ENCODE measurements around the gene RNF220.
"Not testable (repeated sequence)": the region's sequence is repeated elsewhere in the genome, so short reads cannot be mapped to it uniquely, and the experiment has no call there.

RNF220 gene

DNA sequence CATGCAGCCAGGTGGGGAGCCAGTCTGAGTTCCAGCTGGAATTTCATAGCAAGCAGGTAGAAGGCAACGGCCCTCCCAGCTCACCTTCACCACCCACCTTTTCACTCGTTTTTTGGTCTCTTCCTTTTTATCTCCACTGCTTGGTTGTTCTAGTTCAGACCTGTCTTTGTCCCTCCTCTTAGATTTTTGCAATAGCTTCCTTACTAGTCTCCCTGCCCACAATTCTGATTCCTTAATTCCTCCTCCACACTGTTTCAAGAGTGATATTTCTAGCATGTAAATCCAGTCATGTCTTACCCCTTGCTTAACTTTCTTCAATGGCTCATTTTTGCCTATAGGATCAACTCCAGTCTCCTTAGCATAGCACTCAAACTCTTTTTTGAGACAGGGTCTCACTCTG is 149.7 kb downstream of the RNF220 start:
- no peak for DNase-seq

DNA sequence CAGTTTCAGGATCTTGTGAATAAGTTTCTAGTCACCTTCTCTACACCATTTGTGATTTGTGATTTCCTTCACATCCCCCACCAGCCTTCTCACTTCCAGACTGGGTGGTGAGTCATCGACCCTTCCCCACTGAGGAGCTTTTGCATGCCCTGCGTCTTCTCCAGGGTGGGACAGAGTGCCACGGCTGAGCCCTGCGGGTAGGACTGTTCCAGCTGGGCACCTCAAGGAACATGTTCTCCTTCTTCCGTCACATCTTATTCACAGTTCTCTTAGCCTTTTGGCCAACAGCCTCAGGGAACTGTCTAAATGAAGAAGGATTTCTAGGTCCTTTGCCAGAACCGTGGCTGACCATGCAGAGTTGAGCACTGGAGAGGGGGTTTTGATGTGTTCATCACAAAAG is 152.7 kb downstream of the RNF220 start:
- DNase-seq = no peak

DNA sequence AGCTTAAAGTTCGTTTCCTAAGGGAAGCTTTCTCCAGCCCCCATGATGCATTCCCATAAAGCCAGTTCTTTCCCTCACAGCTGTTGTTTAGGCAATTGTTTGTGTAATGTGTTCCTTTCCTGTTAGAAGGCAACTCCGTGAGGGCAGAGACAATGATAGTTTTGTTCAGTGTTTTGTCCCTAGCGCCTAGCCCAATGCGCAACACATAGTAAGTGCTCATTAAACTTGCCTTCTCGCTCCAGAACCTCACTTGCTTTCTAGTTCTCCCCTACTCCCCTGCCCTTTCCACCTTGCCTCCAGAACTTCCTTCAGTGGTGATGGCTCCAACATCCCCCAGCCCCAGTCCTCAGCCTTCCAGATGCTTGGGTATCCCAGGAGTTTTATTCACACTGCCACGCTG is 153.8 kb downstream of the RNF220 start:
- no peak for DNase-seq

DNA sequence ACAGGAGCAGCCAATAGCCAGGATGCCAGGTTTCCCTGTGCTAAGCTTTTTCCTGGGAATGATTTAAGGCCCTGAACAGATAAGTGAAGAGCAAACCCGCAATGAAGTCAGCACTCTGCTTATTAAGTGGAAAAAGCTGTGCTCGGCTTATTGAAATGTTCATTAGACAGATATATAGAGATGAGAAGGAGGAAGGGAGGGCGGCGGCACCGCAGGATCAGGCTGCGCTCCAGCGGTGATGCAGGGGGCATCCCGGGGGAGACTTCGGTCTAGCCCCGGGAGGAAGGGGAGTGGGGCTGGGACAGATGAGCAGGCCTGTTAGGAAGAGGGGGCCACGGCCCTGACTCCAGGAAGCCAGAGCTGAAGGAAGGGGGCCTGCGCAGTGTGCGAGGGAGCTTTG is 154.3 kb downstream of the RNF220 start:
- DNase-seq = no peak

DNA sequence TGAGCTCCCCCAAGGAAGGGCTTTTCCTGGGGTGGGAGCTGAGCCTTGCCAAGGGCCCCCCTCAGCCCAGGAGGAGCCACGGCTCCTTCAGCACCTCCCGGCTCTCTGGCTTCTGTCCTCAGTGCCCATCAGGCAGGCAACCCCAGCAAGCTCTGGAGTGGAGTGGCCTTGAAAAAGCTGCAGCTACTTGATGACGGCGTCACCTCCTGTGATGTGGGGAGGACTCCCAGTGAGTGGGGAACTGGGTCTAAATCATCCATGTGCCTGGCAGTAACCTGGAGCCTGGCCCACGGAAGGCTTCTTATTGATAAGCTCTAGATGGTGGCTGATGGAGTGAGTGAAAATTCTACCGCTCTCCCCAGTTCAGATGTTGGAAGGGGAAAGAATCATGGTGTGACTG is 154.9 kb downstream of the RNF220 start:
- DNase-seq = no peak

DNA sequence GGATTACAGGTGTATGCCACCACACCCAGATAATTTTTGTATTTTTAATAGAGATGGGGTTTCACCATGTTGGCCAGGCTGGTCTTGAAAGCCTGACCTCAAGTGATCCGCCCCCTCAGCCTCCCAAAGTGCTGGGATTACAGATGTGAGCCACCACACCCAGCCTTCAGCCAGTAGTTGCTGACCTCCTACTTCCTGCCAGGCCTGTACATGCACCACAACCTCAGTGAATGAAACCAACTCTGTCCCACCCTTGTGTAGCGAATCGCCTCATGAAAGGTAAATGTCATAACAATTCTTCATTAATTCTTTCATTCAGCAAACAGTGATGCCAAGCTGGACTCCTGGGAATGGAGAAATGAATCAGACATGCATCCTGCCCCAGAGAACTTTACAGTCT is 155.6 kb downstream of the RNF220 start:
- DNase-seq = not testable (repeated sequence)

DNA sequence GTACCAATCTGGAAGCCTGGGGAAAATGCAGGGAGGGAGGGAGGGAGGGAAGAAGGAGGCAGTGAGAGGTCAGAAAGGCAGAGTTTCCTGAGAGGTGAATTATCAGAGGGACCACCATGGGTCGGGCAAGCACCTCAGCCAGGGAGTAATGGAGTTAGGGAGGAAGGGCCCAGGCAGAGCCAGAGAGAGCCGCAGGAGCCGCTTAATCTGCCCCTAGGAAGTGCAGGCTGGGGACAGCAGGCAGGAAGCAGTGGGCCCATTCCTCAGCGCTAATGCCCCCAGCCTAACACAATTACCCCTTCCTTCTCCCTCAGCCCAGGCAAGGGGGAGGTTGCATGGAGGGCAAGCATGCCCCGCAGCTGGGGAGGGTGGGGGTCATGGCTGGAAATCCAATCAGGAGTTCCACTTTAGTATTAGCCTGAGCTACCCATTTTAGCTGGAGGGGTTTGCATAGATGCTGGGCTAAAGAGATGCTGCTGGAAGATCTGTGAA is 160.2 kb downstream of the RNF220 start:
- DNase-seq = no peak

DNA sequence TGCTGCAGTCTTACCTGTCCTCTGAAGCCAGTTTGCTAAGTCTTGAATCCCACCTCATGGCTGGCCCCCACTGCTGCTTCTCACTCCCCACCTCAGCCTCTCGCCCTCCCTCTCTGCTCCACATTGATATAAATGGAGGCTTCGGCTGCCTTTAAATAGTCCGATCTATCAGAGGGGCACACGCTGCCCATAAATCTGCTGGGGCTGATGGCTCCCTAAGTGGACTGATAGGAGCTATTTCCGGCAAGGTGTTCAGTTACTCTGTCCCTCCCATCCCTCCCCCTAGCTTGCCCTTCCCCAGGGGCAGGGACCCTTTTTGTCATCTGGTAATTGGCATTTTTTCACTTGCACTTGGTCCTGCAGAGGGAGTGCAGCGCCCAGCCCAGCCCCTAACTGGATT is 160.8 kb downstream of the RNF220 start:
- DNase-seq = no peak

DNA sequence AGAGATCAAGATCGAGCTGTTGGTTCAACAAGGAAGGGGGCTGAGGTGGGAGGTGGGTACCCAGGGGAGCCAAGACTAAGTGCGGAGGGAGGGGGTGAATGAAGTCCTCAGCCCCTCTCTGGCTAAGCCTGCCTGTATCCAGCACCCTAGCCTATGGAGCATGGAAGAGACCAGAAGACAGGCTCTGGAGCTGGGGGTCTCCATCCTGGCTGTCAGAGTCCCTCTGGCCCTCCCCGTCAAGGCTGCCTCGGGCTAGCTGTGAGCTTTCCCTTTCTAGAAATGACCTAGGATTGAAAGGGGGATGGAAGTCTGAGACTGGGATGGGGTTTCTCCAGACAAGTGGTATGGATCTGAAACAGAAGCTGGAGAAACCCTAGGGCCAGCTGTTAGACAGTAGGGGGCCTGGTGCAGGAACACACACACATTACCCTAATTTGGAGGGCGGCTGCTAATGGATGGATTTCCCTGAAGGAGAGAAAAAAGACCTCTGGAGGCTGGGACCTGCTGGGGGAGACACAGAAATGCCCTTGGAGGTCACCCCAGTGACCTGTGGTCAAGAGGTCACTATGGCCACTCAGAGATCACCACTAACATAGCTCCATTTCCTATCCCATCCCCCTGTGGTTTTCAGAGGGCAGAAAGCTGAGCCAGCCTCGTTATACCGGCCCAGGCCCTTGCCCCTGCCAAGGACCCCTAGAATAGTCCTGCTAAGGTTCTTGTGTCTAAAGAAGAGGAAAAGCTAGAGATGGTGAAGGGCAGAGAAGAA is 161.4 kb downstream of the RNF220 start:
- DNase-seq = no peak

DNA sequence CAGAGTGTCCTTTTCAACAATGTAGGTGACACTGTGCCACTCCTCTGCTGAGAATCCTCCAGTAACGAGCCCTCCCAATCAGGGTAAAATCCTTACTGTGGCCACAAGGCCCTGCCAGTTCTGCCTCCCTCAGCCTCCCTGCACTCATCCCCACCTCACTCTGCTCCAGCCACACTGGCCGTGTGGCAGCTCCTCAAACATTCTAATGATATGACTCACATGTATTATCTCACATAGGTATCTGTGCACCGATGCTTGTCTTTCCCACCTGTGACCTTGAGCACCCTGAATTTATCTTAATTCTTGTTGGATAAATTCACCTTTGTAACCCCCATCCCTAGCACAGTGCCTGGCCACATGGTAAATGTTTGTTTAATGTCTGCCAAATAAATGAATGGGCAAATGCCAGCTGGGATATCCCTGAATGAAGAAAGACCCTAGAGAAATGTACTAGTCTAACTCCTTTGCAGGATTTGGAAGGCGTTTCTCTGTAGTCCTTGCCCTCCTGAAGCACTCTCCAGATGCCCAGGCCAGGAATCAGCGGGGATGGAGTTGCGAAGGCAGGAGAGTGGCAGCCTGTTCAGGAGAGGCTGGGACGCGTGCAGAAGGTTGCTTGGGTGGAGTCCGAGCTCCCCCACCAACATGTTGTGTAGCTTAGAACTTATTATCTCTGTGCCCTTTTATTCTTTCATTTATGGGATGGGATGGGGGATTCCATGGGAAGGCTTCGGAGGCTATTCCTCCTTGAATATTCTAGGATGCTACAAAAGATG is 163.3 kb downstream of the RNF220 start:
- DNase-seq = no peak

DNA sequence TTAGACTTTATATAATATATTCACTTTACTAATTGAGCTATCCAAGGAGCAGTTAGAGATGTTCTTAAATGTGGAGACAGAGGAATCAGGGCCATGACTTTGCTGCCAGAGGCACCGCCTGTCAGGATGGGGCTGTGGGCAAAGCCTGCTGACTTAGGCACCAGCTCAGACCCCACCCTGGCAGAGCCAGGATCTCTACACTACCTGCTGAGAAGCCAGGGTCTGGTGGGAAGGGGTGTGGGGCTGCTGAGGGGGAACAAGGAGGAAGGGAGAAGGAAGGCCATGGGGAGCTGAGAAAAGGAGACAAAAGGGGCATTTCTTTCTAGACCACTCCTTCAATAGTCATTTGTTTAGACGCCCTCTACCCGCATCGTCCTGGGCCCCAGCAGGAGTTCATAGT is 164.4 kb downstream of the RNF220 start:
- DNase-seq = no peak

DNA sequence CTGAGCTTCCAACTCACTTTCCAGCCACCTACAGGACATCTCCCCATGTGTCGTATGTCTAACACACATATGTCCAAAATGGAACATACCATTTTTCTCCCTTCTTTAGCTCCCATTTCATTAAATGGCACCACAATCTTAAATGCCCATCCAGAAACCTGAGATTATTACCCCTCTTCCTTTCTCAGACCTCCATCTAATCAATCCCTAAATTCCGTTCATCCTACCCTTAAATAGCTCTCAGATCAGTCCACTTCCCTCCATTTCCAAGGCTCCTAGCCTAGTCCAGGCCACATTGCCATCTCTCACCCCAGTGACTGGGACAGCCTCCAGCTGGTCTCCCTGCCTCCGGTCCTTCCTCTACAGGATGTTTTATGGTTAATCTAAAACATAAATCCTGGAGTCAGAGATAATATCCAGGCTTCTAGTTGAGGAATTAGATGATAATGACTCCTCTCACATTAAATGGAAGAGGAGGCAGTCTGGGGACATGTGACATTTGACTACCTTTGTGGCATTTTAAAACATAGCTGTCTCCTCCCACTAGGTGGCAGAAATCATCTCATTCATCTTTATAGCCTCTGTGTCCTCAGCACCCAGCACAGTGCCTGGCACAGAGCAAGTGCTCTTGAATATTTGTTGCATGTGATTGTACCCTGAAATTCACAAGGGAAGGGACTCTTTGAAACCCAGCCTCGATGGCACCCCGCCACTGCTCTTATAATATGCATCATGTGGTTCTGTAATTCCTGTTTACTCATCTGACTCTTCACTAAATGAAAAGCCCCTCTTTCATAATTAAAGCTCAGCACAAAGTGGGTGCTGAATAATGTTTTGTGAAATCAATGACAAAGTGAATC is 166.9 kb downstream of the RNF220 start:
- no peak for DNase-seq

DNA sequence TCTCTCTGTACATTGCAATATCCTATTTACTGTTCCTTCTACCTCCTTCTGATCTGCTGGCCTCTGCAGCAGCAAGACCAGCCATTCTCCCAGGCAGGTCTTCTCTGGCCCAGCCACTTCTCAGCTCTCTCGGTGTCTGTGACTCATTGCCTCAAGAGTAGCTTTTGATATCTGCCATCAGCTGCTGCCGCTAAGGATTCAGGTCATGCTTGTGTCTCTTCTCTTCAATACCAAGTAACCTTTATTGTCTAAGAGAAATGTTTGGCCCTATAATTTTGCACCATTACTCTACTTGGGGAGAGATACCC is 167.5 kb downstream of the RNF220 start:
- no peak for DNase-seq

DNA sequence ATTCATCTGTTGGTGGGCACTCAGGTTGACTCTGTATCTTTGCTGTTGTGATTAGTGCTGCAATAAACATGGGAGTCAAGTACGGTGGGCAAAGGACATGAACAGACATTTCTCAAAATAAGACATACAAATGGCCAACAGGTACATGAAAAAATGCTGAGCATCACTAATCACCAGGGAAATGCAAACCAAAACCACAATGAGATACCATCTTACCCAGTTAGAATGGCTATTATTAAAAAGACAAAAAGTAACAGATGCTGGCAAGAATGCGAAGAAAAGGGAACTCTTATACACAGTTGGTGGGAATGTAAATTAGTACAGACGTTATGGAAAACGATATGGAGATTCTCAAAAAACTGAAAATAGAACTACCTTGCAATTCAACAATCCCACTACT is 170.3 kb downstream of the RNF220 start:
- DNase-seq = no peak

DNA sequence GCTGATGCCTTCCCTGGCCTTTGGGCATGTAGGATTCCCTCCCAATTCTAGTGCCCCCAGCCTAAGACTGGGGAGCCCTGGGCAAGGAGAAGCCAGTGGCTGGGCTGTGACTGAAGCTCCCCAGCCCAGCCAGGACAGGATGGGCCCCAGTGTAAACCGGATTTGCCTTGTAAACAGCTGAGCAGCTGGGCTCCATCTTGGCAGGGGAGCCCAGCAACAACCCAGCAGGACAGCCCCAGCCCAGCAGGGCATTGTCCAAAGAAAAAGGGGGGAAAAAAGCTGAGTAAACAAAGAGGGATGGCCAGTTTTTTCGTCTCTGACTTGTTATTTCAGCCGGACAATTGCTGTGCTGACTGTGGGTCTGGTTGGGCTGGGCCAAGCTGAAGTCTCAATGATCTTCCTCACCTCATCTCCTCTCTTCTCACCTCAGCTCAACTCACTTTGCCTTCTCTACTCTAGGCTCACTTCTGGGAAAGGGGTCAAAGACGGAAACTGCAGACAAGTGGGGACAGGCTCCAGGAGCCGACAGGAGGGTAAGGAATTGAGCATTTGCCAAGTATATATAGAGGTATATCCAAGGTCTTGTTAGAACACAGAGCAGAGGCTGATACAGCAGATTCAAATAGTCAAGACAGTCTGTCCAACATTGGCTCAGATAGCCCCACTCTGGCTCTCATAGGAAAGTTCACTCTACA is 171.5 kb downstream of the RNF220 start:
- DNase-seq = no peak

DNA sequence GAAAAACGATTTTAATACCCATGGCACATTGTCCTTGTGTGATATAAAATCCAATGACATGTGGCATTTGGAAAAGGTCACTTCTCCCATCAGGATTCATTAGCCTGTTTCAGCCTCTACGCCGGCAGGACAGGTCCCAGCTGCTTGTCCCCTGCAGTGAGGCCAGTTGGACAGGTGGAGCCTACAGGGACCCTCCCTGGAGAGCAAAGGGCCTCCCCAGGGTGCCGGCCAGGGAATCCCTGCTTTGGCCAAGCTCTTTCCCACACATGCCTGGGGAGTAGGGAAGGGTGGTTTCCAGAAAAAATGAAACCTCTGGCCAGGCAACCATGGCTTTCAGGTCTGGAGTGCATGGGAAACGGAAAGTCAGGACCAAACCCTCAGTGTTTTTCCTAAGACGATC is 176.2 kb downstream of the RNF220 start:
- DNase-seq = no peak

DNA sequence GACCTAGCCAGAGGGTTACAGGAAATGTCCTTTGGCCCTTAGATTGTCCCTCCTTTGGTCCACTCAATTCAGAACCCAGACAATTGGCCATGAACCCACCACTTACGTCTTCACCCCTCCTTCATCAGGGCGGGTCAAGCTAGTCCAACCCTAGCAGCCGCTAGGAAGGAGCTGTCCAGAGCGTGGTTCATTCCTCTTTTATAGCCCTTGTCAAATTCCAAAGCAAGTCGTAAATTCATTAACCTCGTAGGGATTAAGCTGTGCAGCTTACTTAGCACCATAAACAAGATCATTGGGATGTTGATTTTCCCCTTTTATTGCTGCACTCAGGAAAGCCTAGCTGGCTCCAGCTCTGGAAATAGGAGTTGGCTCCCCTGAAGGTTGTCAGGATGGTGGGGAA is 179.1 kb downstream of the RNF220 start:
- no peak for DNase-seq

DNA sequence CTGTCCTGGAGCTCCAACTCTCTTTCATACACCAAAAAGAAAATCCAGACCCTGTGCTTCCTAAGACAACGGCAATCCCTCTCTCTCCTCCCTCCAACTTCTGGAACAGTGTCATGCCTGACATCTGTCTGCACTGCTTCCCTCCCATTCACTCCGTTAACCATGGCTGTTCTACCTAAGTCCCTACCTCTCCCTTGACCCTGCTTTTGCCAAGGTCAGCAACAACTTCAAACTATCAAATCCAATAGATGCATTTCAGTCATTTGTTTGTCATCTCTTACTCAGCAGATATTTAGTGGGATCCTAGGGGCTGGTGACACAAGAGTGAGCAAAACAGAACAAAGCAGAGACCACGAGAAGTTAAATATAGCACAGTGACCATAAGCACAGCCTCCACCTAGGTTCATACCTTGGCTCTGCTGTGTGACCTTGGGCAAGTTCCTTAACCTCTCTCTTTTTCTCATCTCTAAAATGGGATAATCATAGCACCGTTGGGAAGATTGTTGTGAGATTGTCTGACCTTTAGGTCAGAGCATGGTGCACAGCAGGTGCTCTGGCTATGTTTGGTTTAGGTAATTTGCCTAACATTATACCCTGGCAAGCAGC is 180.4 kb downstream of the RNF220 start:
- no peak for DNase-seq

DNA sequence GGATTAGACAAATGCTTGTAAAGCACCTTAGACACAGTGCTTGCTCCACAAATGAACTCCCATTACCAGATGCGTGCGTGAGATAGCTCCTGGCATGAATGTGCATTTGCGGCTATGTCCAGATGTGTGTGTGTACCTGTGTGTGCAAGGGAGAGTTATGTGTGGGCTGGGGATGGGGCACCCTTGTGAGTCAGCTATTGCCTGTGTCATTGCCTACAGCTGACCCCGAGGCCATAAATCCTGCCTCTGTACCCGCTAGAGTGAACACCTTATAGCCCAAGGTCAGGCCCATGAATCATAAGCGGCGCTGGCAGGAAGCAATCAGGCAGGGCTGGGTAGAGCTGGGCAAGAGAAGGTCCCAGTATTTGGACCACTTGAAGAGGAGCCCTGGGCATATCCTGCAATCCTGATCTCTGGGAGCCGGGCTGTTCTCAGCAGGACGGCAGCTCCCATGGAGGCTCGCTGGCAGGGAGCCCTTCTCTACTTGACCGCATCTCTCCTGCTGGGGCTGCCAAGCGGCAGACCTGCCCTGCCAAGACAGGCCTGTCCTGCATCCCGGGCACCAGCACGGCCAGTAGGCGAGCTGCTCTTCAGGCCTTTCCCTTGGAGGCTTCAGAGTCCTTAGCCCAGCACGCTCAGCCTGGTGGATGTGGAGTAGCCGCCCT is 182.9 kb downstream of the RNF220 start:
- DNase-seq = no peak

DNA sequence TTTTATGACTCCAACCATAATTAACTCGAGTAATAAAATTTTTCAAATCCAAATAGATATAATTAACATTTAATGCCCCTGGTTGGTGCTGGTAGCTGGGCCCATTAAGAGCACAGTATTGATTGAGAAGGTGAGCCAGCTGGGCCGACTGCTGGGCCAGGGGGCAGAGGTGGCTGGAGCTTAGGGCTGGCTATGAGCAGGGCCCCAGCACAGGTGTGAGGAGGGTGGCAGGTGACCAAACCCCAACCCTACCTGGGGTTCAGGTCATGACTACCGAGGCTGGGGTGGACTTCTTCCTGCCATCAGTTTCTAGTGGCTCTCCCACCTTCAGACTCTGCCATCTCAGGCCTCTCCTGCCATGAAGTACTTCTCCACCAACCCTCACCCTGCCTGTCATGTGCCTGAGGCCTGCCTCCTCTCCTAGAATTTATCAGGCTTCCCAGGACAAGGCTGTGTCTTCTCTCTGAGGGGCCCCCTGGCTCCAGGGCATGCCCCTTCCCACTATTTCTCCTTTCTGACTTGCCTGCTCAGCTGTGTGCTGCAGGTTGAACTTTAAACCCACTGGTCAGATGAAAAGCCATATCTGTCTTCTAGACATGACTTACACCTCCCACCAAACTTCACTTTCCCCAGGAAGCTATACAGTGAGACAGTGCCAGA is 183.6 kb downstream of the RNF220 start:
- no peak for DNase-seq

DNA sequence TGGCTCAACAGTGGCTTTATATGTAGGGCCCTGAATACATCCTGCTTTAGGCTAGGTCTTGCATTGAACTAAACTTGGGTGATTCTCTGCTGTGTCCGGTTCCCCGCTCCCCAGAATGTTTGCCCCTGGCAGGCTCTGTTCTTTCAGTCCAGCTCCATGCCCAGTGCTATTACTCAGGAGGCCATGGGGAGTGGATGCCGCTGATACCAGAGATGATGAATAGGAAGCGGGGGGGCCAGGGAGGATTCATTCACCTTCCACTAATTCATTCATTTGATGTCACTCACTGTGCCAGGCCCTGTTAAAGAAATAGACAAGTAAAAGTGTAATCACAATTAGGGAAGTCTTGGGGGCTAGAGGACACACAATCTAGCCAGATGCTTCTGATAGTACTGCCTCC is 185.4 kb downstream of the RNF220 start:
- DNase-seq = no peak

All from right hindlimb (tissue), 1 donor.